DMS 273 (cell line): ENCODE measurements around the gene PCK1.

Experiments used
- DNase-seq: peaks from one replicate; lab custom pipeline; 2025; ENCODE audit not compliant: unreplicated experiment; lab: John Stamatoyannopoulos, UW

The PCK1 gene

DNA sequence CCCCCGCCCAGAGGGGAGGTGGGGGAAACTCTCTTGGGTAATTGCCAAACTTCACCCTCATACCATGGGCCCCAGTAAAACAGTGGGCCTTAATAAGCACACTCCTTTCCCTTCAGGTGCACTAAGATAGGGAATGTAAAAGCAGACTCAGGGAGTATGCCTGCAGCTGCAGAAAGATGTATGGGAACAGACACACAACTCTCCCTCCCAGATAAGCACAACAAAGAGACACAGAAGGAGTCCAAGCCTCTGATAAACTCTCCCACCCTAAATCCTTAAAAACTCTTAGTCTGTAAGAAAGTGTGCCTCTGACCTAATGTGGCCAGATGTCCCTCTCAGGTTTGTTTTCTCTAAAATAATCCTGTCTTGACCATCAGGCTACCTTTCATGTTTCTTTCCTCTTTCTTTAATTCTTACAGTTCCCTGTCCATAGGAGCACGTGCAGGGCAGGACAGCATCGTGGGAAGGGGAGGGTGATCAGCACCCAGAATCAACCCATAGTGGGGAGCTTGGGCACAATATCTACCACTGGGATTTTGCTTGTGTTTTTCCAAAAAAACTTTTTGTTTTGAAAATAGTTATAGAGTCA is 24.7 kb upstream of the PCK1 start:
- no peak for DNase-seq

DNA sequence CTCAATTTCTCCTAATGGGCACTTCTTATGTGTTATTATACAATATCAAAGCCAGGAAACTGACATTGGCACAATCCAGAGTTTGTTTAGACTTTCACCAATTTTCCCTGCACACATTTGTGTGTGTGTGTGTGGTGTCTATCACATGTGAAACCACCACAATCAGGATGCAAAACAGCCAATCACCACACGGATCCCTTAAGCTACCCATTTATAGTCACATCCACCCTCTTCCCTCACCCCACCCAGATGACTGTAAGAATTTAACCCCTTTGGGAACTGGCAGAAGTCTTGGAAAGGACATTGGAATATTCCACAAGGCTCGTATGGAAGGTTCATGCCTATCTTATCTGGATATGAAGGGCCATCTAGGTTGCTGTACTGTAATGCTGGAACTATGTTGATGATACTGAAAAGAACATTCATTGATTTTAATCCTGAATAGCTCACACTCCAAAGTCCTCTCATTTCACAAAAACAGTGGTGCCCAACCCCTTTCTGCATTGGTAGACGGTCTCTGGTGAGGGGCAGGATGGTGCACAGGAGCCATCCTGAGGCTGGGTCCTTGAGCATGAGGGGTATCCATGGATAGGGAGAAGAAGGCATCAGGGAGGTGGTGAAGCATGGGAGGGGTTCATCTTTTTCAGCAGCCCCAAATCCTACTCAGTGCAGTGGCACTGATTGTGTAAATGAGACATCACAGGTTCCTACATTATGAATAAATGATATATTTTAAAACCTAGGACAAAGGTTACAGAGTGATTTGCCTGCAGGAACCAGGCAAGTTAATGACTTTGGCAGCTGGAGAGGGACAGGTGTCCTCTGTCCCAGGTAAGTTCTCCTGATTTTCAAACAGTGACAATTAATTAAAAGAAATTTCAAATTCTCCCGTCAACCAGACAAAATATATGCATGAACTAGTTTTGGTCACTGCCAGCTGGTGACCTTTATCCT is 23.9 kb upstream of the PCK1 start:
- DNase-seq: no peak

DNA sequence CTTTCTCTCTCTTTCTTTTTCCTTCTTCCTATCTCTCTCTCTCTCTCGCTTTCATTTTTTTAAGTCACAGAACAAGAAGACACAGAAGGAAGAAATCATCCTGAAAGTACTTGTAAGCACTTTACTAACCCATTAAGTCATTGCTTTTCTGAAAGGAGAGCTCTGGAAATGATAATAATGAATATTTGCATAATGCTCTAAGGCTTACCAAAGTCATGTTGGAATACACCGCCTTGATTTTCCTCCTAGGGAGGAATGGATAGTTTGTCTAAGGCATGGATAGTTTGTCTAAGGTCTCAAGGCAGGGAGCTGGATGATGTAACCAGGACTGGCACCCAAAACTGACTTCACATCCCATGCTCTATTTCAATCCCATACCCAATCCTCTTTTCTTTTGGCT is 23.1 kb upstream of the PCK1 start:
- DNase-seq: no peak

DNA sequence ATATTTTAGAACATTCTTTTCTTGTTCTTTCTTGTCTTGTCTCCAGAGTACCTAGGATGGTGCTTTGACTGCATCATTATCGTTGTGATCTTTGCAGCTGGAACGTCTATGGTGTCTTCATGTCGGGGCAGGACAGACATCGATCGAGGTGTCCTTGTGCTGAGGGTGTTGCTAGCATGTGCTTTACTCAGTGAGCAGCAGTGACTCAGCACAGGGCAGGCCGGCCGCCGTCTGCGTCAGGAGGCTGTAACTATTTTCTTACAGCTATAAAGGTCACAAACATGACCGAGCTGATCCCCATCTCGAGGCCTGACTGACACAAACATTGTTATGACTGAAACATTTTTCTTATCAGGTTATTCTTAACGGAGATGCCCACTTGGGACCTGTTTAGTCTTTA is 21.0 kb upstream of the PCK1 start:
- DNase-seq: no peak

DNA sequence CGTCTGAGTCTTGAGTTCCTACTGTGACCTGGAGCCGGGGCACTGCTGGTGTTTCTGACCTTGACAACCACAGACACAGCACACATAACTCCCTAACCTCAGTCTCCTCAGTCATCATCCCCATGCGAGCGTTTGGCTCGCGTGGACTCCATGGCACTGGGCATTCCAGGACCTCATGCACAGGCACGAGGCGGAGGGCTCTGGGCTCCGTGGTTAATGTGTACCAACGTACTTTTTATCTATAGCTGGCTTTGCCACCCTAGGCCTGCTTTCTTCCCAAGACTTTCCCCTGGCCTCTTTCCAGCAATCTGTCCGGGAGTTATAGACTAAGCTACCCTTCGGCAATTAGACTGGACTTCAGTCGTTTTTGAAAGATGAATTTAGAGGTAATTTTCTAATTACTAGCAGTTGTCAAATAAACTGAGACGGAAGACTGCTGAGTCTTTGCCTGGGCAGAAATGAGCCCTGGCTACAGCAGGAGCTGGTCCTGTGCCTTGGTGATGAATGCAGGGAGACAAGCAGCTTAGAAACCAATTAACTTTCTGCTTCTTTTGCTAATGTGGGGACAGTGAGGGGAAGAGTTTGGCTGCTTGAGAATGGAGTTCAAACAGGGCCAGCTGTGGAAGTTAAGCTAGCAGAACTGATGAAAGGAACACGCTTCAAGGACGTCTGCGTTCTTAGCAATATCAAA is 19.9 kb upstream of the PCK1 start:
- no peak for DNase-seq

DNA sequence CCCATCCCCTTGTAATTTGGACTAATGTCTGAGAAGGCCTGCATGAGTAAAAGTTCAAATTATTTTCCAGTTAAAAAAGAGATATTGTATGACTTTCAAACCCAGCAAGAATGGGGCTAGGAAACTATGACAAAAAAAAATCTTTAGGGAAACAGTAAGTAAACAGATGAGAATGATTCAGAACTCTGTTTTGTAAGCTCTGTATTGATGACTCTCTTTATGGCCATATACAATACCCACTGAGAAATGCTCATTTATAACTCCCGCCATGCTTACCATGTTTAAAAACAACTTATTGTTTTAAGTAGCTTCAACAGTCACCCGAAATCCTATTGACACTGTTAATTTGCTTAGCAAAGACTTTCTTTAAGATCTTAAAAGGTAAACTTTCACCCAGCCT is 17.2 kb upstream of the PCK1 start:
- no peak for DNase-seq

DNA sequence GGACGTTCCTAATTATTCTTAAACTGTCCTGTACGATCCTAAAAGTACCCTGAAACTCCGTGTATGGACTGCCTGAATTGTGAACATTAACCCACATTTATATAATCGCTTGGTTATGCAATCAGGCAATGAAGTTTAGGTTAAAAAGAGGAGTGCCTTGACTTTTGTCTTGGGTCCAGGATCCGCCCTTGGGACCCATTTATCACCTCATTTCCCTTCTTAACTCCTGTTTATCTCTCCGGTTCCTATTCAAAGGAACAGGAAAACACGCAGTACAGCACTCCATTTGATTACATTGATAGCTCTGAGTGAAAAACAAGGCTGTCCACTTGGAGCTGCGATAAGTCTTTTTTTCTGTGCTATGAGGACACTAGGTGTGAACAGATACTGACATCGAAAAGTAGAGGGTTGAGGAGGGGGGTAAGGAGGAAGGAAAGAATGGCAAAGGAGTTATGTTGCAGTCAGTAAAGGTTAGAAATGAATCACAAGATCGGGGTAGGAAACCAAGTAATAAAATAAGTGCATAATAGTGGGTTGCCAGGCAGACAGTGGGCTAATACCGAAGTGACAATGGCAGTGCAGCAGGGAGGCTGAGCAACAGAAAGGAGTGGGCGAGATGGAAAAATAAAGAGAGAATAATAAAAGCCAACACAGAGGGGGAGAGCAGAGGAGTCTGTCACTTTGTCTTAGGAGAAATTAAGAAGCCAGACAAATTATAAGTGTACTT is 15.9 kb upstream of the PCK1 start:
- DNase-seq: no peak

DNA sequence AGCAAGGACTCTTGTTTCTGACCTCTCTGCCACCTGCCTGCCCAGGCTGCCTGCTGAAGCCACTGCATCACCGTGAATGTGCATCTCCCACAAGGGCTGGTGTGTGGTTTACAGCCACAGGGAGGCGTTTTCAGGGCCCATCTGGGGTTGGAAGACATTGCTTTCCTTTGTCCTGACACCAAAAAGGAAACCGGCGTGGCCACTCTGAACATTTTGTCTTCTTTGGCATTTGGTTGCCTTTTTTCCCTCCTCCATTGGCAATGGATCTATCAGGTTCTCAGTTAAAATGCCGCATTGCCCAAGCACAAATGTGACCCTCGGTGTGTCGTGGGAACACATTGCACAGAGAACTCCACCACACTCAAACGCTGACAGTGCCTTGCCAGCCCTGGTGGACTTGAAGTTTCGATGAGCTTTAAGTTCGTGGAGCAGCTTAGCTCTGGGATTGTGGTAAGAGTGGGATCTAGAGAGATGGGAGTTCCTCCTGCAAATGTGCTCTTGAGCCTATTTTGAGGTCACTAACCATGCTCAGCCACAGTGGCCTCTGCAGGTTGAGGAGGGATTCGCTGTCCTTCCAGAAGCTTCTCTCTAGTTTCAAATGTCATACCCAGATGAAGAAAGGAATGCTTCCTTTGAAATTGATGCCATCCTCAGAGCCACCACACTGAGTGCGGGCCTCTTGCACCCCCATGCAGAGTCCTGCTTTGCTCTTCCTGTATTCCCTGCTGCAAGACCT is 14.8 kb upstream of the PCK1 start:
- DNase-seq: no peak

DNA sequence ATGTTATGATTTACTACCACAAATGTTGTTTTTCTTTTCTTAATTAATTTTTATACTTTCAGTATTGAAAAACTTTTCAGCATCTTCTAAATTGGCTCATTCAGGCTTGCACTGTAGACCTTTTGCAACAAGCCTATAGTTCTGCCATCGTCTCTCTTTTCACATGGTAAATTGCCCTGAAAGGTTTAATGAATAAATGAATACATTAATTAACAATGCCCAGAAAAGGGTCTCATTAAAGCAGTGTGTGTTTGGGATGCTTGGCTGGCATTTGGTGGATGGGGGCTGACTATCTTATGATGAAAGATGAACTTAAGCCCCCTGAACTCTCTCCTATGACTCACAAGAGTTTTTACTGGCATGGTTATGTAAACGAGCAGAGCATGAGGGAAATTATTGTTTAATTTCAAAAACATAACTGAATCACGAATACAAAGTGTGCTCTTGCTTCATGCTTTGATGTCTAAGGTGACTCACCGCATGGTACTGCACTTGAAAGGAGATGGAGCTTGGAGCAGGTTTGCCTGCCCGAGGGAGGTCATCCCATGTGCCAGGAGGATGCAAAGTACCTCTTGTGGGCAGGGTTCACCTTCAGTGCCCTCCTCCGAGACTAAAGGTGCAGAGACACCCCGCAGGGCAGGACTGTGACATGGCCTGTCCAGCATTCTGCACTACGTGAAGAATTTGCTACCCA is 13.8 kb upstream of the PCK1 start:
- DNase-seq: no peak

DNA sequence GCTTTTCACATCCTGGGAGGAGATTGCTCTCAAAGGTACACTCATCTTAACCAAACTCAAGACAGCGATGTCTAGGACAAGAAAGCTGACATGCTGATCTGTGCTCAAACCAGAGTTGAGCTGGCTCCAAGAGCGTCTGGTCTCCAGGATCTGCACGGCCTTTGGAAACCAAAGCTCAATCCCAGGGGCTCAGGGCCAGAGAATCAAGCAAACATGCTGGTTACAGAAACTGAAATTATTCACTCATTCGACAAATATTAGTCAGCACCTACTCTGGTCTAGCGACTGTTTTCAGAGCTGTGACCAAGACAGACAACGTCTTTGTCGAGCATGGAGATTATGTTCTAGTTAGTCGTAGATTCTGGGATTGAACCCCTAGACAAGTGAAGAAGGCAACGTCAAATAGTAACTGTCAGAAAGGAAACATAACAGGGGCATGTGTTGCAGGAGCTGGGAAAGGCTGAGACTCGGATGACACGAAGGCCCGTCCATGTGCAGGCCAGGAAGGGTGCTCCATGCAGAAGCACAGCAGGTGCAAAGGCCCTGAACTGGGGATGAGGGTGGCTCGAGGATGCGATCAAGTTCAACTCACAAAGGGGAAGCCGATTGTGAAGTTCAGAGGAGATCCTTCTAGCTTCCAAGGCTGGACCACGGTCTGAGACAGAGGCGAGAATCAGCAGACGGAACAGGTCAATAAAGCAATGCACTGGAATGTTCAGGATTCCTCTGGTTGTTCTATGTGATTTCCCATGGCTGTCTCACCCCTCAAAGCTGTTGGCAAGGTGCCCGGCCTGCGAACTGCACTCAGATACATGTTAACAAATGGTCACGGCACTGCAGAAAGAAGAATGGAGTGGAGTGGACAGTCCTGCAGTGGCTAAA is 12.5 kb upstream of the PCK1 start:
- DNase-seq: no peak

DNA sequence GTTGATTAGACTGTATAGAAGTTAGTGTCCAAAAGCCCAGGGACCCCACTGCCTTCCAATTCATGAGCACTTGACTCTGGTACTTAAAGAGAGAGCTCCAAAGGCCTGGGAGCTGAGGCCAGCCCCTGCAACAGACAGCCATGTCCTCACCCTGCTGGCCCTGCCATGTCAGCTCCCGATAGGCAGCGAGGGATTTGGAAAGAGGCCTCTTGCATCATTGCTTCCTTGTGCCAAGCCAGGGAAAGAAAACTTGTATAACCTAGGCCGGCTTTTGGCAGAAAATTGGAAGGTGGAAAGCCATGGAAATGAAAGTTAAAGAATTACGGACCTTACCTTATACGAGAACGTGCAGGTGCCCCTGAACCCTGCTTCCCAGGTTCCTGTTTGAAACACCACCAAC is 8.4 kb upstream of the PCK1 start:
- DNase-seq: no peak

DNA sequence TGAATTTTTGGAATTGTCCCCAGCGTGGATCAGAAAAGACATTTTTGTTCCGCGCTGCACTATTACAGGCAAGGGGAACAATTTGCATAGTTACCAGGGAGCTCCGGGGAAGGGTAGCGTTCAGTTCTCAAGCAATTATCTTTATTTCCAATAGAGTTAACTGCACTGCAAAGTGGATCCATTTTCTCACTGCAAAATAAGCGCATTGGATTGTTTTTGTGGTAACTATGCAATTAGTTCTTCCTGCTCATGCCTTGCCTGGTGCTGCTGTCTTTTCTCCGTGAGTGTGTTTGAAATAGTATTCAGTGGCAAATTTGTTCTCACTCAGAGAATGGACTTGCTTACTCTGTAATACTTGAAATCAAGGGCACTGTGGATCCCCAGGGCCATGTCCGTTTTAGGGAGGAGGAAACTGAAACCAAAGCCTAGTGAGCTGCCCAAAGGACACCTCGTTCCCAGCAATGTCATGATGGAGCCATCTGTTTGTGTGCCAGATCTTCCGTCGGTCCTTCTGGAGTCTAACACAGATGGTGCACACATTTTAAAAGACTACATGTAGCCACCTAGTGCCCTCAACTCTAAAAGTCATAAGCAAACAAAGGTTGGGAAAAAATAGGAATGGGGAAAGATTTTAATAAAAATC is 7.4 kb upstream of the PCK1 start:
- DNase-seq: peak; percentile 19

DNA sequence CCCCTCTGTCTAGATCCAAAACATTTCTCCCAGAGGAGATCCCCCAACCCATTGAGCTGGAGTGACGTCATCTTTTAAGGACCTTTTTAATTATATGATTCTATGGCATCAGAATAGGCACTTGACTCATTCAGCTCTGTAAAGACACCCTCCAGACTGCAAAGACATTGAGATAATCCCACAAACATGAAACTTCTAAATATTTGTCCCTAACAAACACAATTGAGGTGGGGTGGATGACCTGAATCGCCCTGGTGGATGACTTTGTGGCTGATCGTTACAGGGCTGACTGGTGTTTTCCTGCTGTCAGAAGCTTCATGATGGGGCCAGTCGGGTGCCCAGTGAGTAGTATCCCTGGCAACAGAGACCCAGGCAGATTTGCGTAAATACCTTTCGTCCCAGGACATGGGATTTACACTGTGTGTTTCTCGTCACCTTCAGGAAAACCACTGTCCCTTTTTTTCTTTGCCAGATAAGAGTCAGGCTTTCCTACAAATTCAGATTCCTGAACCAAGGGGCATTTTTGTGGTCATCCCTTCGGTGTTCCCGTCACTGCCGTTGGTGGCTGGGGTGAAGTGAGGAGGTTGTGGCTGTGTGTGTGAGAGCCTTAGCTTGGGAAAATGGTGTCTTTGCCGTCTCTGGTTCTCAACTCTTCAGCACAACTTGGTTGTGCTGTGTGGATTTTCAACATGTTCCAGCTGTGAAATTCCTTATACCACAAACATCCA is 5.3 kb upstream of the PCK1 start:
- DNase-seq: no peak

DNA sequence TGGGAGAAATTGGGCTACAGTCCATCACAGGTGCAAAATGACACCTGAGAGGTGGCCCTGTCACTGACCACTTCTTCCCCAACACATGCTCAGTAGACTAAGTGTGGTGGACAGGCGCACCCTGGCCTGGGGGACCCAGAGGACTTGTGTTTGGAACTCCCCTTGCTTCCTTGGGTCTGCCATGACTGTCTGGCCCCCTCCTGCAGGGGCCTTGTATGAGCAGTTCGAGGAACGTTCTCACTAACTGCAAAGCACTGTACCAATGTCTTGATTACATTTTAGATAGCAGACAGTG is 4.0 kb upstream of the PCK1 start:
- DNase-seq: no peak

DNA sequence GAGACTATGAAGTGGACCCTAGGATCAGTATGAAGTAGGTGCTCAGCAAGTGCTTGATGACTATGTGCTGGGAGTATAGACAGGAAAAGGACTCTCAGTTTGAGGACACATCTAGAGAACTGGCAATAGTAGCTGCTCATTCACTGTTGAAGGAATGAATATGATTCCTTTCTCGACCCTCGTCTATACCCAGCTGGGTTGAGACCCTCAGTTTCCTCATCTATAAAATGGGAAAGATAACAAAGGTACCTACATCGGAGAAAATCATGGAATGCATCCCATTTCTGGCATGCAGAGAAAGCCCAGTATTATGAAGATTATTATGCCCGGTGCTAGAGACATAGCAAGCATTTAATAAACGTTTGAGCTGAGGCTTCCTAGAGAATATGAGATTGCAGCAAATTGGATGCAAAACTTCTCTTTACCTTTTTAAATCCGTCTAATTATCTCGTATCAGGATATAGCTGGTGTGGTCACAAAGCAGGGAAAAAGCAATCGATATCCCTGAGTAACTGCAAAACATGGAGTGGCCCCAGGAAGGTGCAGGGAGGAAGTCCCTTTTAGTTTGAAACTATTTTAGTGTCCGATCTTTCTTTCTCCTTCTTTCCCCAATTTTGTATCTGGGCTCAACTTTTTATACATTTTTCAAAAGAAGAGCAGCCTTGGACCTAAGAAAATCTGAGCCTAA is 2.8 kb upstream of the PCK1 start:
- no peak for DNase-seq

DNA sequence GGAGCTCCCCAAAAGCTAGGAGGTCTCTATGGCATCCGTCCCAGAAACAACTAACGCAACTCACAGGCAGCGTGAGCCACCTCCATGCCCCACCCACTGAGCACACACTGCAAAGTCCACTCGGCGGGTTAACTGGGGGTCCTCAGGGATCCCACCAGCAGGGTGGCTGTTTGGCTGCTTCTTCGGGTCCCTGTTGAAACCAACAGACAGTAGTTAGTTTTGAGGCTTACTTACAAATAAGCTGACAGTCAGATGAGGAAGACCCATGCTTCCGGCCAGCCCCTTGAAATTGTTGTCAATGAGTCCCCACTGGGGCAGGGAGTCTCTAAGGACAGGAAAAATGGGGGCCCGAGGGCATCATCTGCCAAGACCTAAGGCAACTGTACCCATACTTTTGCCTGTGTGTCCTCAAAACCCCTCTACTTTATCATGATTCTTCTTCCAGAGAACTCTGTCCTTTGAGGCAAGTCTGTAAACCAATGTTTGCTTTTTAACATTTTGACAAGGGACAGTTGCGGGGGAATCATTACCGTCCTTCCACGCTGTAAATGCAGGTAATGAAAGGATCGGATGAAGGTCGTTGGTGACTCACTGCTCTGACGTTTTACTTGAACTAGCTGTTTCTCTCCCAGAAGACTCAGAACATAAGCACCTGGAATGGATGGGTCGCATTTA is 2.2 kb upstream of the PCK1 start:
- DNase-seq: no peak

DNA sequence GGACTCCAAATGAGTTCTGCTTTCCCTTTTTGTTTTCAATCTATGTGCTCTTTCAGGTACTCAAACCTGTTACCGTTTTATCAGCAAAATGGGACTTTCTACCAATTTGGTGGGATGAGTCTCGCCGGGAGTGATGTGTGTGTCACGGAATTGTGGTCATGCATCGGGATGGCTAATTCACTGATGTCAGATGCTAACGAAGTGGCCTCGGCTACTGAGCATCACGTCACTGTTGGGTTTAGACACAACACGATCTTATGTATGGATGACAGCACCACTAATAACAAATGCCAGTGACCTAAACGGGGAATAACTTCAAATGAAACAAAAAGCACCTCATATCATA is 1.6 kb upstream of the PCK1 start:
- no peak for DNase-seq
